IPS-15b (cell line): ENCODE data around the gene NCOA1.
"Not testable (repeated sequence)": the region's sequence is repeated elsewhere in the genome, so short reads cannot be mapped to it uniquely, and the experiment has no call there.

Experiments
- H3K27me3 ChIP-seq: one replicate; pipeline ENCODE4 v1.6.1; 2013; ENCODE audit warnings: low read length; ENCODE audit not compliant: control insufficient read depth, insufficient read depth
- H3K36me3 ChIP-seq: one replicate; pipeline ENCODE4 v1.6.1; 2013; ENCODE audit warnings: low read length; ENCODE audit not compliant: control insufficient read depth, insufficient read depth
- H3K4me1 ChIP-seq: one replicate; pipeline ENCODE4 v1.6.1; 2013; ENCODE audit warnings: mild to moderate bottlenecking, low read length; ENCODE audit not compliant: control insufficient read depth, insufficient read depth
- H3K4me3 ChIP-seq: one replicate; pipeline ENCODE4 v1.5.1; 2013; ENCODE audit warnings: low read depth, low read length
- H3K9ac ChIP-seq: one replicate; pipeline ENCODE4 v1.6.1; 2013; ENCODE audit warnings: low read depth, mild to moderate bottlenecking, low read length
- H3K9me3 ChIP-seq: one replicate; pipeline ENCODE4 v1.6.1; 2013; ENCODE audit warnings: mild to moderate bottlenecking, low read length; ENCODE audit not compliant: control insufficient read depth, insufficient read depth

NCOA1 gene

GRCh38 chr2:24571828-24572442 lies 80.9 kb downstream of the NCOA1 start:
- Histone ChIP-seq H3K4me1 (no peaks in the 10 kb centered on the region), H3K27me3 (no peaks in the 10 kb centered on the region), H3K9me3 (no peaks in the 10 kb centered on the region), H3K36me3 (no peaks in the 10 kb centered on the region), H3K9ac (no peak overlapping the region), H3K4me3 (no peak overlapping the region)

- H3K4me1 ChIP-seq: peaks cover 12% of the 10 kb centered on the region
- no peaks in the 10 kb centered on the region for H3K9me3 ChIP-seq
- no peak overlapping the region for H3K9ac ChIP-seq
These were observed 85.1 kb downstream of the NCOA1 start for GRCh38 chr2:24576146-24576545.

GRCh38 chr2:24576617-24577016 lies 85.6 kb downstream of the NCOA1 start:
- Histone ChIP-seq H3K4me1 (peaks cover 13% of the 10 kb centered on the region), H3K9ac (no peak overlapping the region)

More at GRCh38 chr2:24576146-24576545, 85.1 kb downstream of the NCOA1 start:
- Histone ChIP-seq H3K27me3 (no peaks in the 10 kb centered on the region), H3K36me3 (no peaks in the 10 kb centered on the region), H3K4me3 (no peak overlapping the region)

GRCh38 chr2:24577481-24577880 lies 86.4 kb downstream of the NCOA1 start:
- H3K4me1 ChIP-seq: peaks cover 13% of the 10 kb centered on the region
- no peaks in the 10 kb centered on the region for H3K36me3 ChIP-seq
- no peaks in the 10 kb centered on the region for H3K9me3 ChIP-seq
- H3K4me3 ChIP-seq: no peak overlapping the region
- H3K27me3 ChIP-seq: no peaks in the 10 kb centered on the region
- no peak overlapping the region for H3K9ac ChIP-seq

More at GRCh38 chr2:24576617-24577016, 85.6 kb downstream of the NCOA1 start:
- no peaks in the 10 kb centered on the region for H3K36me3 ChIP-seq
- no peaks in the 10 kb centered on the region for H3K9me3 ChIP-seq
- no peak overlapping the region for H3K4me3 ChIP-seq
- no peaks in the 10 kb centered on the region for H3K27me3 ChIP-seq

- H3K4me3 ChIP-seq: no peak overlapping the region
- no peaks in the 10 kb centered on the region for H3K9me3 ChIP-seq
- no peaks in the 10 kb centered on the region for H3K27me3 ChIP-seq
- no peak overlapping the region for H3K9ac ChIP-seq
- H3K4me1 ChIP-seq: peaks cover 13% of the 10 kb centered on the region
- no peaks in the 10 kb centered on the region for H3K36me3 ChIP-seq
These were observed 88.2 kb downstream of the NCOA1 start for GRCh38 chr2:24579053-24579803.

- Histone ChIP-seq H3K4me1 (peaks cover 13% of the 10 kb centered on the region), H3K9me3 (no peaks in the 10 kb centered on the region), H3K27me3 (no peaks in the 10 kb centered on the region), H3K36me3 (no peaks in the 10 kb centered on the region), H3K9ac (no peak overlapping the region), H3K4me3 (no peak overlapping the region)
These were observed 89.5 kb downstream of the NCOA1 start for GRCh38 chr2:24580561-24580960.

GRCh38 chr2:24581971-24582370 lies 90.9 kb downstream of the NCOA1 start:
- H3K27me3 ChIP-seq, H3K9me3 ChIP-seq, H3K9ac ChIP-seq: not testable (repeated sequence)

GRCh38 chr2:24586955-24587354 lies 95.9 kb downstream of the NCOA1 start:
- Histone ChIP-seq H3K4me1 (no peaks in the 10 kb centered on the region), H3K9ac (no peak overlapping the region), H3K36me3 (no peaks in the 10 kb centered on the region), H3K9me3 (no peaks in the 10 kb centered on the region), H3K4me3 (no peak overlapping the region), H3K27me3 (no peaks in the 10 kb centered on the region)

More at GRCh38 chr2:24581971-24582370, 90.9 kb downstream of the NCOA1 start:
- not testable (repeated sequence) for H3K4me3 ChIP-seq, H3K36me3 ChIP-seq
- H3K4me1 ChIP-seq: peaks cover 13% of the 10 kb centered on the region

- Histone ChIP-seq H3K9me3 (no peaks in the 10 kb centered on the region), H3K9ac (no peak overlapping the region), H3K36me3 (no peaks in the 10 kb centered on the region), H3K27me3 (no peaks in the 10 kb centered on the region), H3K4me3 (no peak overlapping the region), H3K4me1 (peaks cover 2% of the 10 kb centered on the region)
These were observed 97.2 kb downstream of the NCOA1 start for GRCh38 chr2:24588294-24588693.

GRCh38 chr2:24592441-24593100 lies 101.5 kb downstream of the NCOA1 start:
- Histone ChIP-seq H3K9ac (no peak overlapping the region), H3K4me3 (no peak overlapping the region), H3K27me3 (no peaks in the 10 kb centered on the region), H3K36me3 (no peaks in the 10 kb centered on the region), H3K4me1 (peaks cover 2% of the 10 kb centered on the region), H3K9me3 (no peaks in the 10 kb centered on the region)

GRCh38 chr2:24594283-24594682 lies 103.2 kb downstream of the NCOA1 start:
- H3K27me3 ChIP-seq: no peaks in the 10 kb centered on the region
- no peaks in the 10 kb centered on the region for H3K9me3 ChIP-seq
- no peak overlapping the region for H3K4me3 ChIP-seq
- no peaks in the 10 kb centered on the region for H3K36me3 ChIP-seq
- peaks cover 2% of the 10 kb centered on the region for H3K4me1 ChIP-seq
- no peak overlapping the region for H3K9ac ChIP-seq
